Keratinocyte (primary cell): ENCODE data around the gene DRD2.

ENCODE experiments used
- EZH2 ChIP-seq: IDR thresholded peaks from one replicate; pipeline ENCODE4 v1.6.1; 2012; ENCODE audit warnings: inconsistent platforms, mild to moderate bottlenecking, low read length, moderate library complexity
- TF ChIP-seq, protein P1 (sequence below), 3 experiments: IDR thresholded peaks in 1 of 3; conservative IDR thresholded peaks in 1 of 3; optimal IDR thresholded peaks in 1 of 3; 2 replicates in 2 of 3; 3 replicates in 1 of 3; pipeline versions ENCODE3 to v1.5.1; 2011; ENCODE audit warnings: low read length in 3 of 3, mild to moderate bottlenecking in 3 of 3, moderate library complexity in 2 of 3, control low read depth in 1 of 3, inconsistent platforms in 1 of 3; ENCODE audit not compliant: insufficient read depth in 2 of 3; ENCODE audit errors: extremely low read depth in 1 of 3

GRCh38 chr11:113462830-113463229 is 12.4 kb downstream of the DRD2 start:
- TF ChIP-seq, protein P1, sequence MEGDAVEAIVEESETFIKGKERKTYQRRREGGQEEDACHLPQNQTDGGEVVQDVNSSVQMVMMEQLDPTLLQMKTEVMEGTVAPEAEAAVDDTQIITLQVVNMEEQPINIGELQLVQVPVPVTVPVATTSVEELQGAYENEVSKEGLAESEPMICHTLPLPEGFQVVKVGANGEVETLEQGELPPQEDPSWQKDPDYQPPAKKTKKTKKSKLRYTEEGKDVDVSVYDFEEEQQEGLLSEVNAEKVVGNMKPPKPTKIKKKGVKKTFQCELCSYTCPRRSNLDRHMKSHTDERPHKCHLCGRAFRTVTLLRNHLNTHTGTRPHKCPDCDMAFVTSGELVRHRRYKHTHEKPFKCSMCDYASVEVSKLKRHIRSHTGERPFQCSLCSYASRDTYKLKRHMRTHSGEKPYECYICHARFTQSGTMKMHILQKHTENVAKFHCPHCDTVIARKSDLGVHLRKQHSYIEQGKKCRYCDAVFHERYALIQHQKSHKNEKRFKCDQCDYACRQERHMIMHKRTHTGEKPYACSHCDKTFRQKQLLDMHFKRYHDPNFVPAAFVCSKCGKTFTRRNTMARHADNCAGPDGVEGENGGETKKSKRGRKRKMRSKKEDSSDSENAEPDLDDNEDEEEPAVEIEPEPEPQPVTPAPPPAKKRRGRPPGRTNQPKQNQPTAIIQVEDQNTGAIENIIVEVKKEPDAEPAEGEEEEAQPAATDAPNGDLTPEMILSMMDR (optimal IDR thresholded peaks at IDR 0.05 in 1 of 3, IDR thresholded peaks at IDR 0.05 in 1 of 3, conservative IDR thresholded peaks at IDR 0.05 in 1 of 3; ENCODE audit: extremely low read depth in 1 of 3, insufficient read depth in 2 of 3, low read length in 3 of 3): no peak
- TF ChIP-seq EZH2: no peak
